ENCODE results near the gene ST6GALNAC4. TPM values are rescaled to one million over a fixed set of nuclear protein-coding genes. Genes with fewer than 3 reads are reported as not detected.
A peak's percentile ranks its signal among the peaks of the same experiment; 100 is the strongest.

ST6GALNAC4 gene
- polyA plus RNA-seq, 3 donors: 8.9 to 14.0 (median 10.3) TPM

GRCh38 chr9:127899128-127899943 lies 17.5 kb downstream of the ST6GALNAC4 start, which contains the start of gene ST6GALNAC6:
Gene ST6GALNAC6, minus strand, starts transcription at chr9:127899603. Its CDS starts 1,622 bp downstream, at chr9:127897981.
- peaks cover 32% of the 10 kb centered on the region for H3K4me1 Mint-ChIP-seq
- peaks cover 1 to 9% (median 3%) of the 10 kb centered on the region in 3 donors for H3K27me3 Mint-ChIP-seq (ENCODE audit: low read depth in 3 of 3)
- Histone ChIP-seq H3K9ac (ENCODE audit: insufficient read depth, low read length, poor library complexity, severe bottlenecking) (peak within 1 kb of the TSS; percentile 62), H3K4me2 (replicated peaks; ENCODE audit: extremely low read depth, low read length, poor library complexity, severe bottlenecking) (peak within 1 kb of the TSS; percentile 90), H2AFZ (ENCODE audit: insufficient read depth, low read depth, low read length, poor library complexity, severe bottlenecking) (peak within 1 kb of the TSS; percentile 91), H3K9me3 (replicated peaks in 1 of 2; ENCODE audit: control insufficient read depth in 1 of 2, insufficient read depth in 1 of 2, low read length in 2 of 2) (peaks cover 16% of the 10 kb centered on the region in 2 donors), H3K79me2 (ENCODE audit: insufficient read depth, low read length) (no peaks in the 10 kb centered on the region), H3K4me1 (ENCODE audit: control insufficient read depth in 1 of 2, insufficient read depth in 2 of 2, low read length in 2 of 2) (peaks cover 37 to 46% of the 10 kb centered on the region in 2 donors), H3K36me3 (replicated peaks in 1 of 2; ENCODE audit: control insufficient read depth in 1 of 2, insufficient read depth in 2 of 2, low read length in 2 of 2) (peaks cover 16 to 21% of the 10 kb centered on the region in 2 donors), H3K27me3 (ENCODE audit: control insufficient read depth in 2 of 2, insufficient read depth in 2 of 2, low read length in 2 of 2) (no peaks in the 10 kb centered on the region), H3K4me3 (replicated peaks in 1 of 3; ENCODE audit: low read depth in 2 of 3, low read length in 3 of 3) (peak within 1 kb of the TSS; percentile 62 to 84 (median 83)), H3K27ac (ENCODE audit: low read depth in 1 of 2, low read length in 2 of 2) (peak within 1 kb of the TSS in 1 of 2 donors; percentile 33), H4K20me1 (ENCODE audit: insufficient read depth, low read length) (no peaks in the 10 kb centered on the region)
- DNase-seq: peak; percentile 57 to 66 (median 61)
- H3K4me3 Mint-ChIP-seq: peak within 1 kb of the TSS; percentile 82 to 93
- peak within 1 kb of the TSS in 4 of 7 donors; percentile 50 to 81 (median 64) for H3K27ac Mint-ChIP-seq
- WGBS (ENCODE audit: insufficient coverage): under 1% methylated on average over 60 of the region's 89 CpGs
- H3K9me3 Mint-ChIP-seq: peaks cover 12 to 19% (median 17%) of the 10 kb centered on the region in 7 donors
- TF ChIP-seq, protein P1, sequence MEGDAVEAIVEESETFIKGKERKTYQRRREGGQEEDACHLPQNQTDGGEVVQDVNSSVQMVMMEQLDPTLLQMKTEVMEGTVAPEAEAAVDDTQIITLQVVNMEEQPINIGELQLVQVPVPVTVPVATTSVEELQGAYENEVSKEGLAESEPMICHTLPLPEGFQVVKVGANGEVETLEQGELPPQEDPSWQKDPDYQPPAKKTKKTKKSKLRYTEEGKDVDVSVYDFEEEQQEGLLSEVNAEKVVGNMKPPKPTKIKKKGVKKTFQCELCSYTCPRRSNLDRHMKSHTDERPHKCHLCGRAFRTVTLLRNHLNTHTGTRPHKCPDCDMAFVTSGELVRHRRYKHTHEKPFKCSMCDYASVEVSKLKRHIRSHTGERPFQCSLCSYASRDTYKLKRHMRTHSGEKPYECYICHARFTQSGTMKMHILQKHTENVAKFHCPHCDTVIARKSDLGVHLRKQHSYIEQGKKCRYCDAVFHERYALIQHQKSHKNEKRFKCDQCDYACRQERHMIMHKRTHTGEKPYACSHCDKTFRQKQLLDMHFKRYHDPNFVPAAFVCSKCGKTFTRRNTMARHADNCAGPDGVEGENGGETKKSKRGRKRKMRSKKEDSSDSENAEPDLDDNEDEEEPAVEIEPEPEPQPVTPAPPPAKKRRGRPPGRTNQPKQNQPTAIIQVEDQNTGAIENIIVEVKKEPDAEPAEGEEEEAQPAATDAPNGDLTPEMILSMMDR (IDR thresholded peaks at IDR 0.05): no peak
- peaks cover 18 to 19% of the 10 kb centered on the region in 2 donors for H3K36me3 Mint-ChIP-seq
- intact Hi-C loops (cut with micrococcal nuclease): loop anchor here in 1 of 2 donors (2.0 kb wide), 1 partner anchor 19 kb away; no protein-coding TSS in a partner anchor

- intact Hi-C loops (cut with micrococcal nuclease): loop anchor here in 1 of 2 donors (2.0 kb wide), 1 partner anchor 20 kb away; no protein-coding TSS in a partner anchor
- Histone ChIP-seq H3K27me3 (ENCODE audit: control insufficient read depth in 2 of 2, insufficient read depth in 2 of 2, low read length in 2 of 2) (no peaks in the 10 kb centered on the region), H3K4me3 (replicated peaks in 1 of 3; ENCODE audit: low read depth in 2 of 3, low read length in 3 of 3) (peak overlapping the region; percentile 62 to 84 (median 83)), H3K4me1 (ENCODE audit: control insufficient read depth in 1 of 2, insufficient read depth in 2 of 2, low read length in 2 of 2) (peaks cover 29 to 39% of the 10 kb centered on the region in 2 donors), H3K4me2 (replicated peaks; ENCODE audit: extremely low read depth, low read length, poor library complexity, severe bottlenecking) (peak overlapping the region; percentile 90), H3K9ac (ENCODE audit: insufficient read depth, low read length, poor library complexity, severe bottlenecking) (peak overlapping the region; percentile 62), H2AFZ (ENCODE audit: insufficient read depth, low read depth, low read length, poor library complexity, severe bottlenecking) (peak overlapping the region; percentile 91), H4K20me1 (ENCODE audit: insufficient read depth, low read length) (no peaks in the 10 kb centered on the region), H3K27ac (ENCODE audit: low read depth in 1 of 2, low read length in 2 of 2) (no peak overlapping the region), H3K9me3 (replicated peaks in 1 of 2; ENCODE audit: control insufficient read depth in 1 of 2, insufficient read depth in 1 of 2, low read length in 2 of 2) (peaks cover 23% of the 10 kb centered on the region in 2 donors), H3K79me2 (ENCODE audit: insufficient read depth, low read length) (no peaks in the 10 kb centered on the region), H3K36me3 (replicated peaks in 1 of 2; ENCODE audit: control insufficient read depth in 1 of 2, insufficient read depth in 2 of 2, low read length in 2 of 2) (peaks cover 24 to 28% of the 10 kb centered on the region in 2 donors)
- H3K4me1 Mint-ChIP-seq: peaks cover 25% of the 10 kb centered on the region
- peaks cover 26% of the 10 kb centered on the region in 2 donors for H3K36me3 Mint-ChIP-seq
- WGBS (ENCODE audit: insufficient coverage): 38% methylated on average over 24 of the region's 32 CpGs
- H3K27ac Mint-ChIP-seq: peak overlapping the region in 3 of 7 donors; percentile 50 to 81 (median 69)
- H3K27me3 Mint-ChIP-seq (ENCODE audit: low read depth in 3 of 3): peaks cover 1 to 9% (median 4%) of the 10 kb centered on the region in 3 donors
- TF ChIP-seq, protein P1 (IDR thresholded peaks at IDR 0.05): no peak
- peak overlapping the region; percentile 82 to 93 for H3K4me3 Mint-ChIP-seq
- H3K9me3 Mint-ChIP-seq: peaks cover 20 to 26% (median 24%) of the 10 kb centered on the region in 7 donors
- peak in 1 of 3 donors; percentile 16 for DNase-seq
Measured at GRCh38 chr9:127898433-127899127, 18.3 kb downstream of the ST6GALNAC4 start.
